Measurements from ENCODE around the gene PCSK9.

Gene PCSK9

DNA sequence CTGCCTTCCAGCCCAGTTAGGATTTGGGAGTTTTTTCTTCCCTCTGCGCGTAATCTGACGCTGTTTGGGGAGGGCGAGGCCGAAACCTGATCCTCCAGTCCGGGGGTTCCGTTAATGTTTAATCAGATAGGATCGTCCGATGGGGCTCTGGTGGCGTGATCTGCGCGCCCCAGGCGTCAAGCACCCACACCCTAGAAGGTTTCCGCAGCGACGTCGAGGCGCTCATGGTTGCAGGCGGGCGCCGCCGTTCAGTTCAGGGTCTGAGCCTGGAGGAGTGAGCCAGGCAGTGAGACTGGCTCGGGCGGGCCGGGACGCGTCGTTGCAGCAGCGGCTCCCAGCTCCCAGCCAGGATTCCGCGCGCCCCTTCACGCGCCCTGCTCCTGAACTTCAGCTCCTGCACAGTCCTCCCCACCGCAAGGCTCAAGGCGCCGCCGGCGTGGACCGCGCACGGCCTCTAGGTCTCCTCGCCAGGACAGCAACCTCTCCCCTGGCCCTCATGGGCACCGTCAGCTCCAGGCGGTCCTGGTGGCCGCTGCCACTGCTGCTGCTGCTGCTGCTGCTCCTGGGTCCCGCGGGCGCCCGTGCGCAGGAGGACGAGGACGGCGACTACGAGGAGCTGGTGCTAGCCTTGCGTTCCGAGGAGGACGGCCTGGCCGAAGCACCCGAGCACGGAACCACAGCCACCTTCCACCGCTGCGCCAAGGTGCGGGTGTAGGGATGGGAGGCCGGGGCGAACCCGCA, at the start of gene PCSK9:
PCSK9 (plus strand) TSS at position 207 of the 741 bp plus-strand sequence; CDS start at position 497, 290 bp downstream.
- no peak for DNase-seq

DNA sequence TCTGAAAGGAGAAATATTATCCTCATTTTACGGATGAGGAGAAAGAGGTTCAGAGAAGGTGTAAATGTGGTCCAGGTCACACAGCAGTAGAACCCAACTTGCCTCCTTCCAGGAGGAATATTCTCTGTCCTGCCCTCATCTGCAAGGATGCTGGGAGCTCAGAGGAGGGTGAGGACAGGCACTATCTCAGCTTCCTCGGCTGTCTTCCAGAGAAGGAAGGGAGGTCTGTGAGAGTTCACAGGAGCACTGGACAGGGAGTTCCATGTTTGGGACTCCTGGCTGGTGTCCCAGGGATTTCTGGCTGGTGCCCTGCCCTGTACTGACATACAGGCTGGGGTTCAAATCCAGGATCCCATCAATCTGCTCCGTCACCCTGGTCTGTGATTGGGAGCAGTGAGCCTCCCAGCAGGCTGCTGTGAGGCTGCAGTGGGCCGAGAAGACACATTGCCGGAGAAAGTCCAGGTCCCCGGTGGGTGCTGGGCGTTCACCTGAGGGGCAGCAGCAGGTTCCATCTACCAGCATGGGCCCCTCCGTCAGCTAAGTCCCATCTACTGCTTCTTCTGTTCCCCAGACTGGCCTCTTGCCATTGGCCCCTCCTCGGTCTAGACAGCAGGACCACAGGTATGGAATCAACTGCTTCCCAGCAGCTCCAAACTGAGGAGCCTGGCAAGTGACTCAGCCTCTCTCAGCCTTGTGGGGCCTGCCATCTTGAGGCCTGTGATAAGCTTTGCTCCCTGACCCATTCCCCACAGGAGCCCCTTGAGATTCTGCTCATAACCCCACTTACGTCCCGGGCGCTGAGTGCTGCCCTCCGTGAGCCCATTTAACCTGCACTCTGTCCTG, 49.2 kb upstream of the PCSK9 start:
- no peak for DNase-seq

DNA sequence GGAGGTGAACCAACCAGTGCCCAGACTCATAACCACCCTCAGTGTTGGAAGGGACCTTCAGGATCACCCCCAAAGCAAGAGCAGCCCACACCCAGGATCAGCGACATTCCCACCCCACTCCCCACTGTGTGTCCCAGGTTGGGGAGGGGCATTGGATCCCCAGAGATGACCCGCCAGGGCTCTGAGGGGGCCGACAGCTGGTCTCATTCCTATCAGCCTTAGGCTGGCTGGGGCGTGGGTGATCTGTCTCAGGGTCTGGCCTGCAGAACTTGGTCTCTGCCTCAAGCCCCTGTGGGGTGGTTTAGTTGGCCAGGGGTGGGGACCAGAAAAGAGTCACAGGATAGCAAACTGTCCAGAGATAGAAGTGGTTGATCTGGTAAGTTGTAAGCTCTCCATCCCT, 48.4 kb upstream of the PCSK9 start:
- no peak for DNase-seq

DNA sequence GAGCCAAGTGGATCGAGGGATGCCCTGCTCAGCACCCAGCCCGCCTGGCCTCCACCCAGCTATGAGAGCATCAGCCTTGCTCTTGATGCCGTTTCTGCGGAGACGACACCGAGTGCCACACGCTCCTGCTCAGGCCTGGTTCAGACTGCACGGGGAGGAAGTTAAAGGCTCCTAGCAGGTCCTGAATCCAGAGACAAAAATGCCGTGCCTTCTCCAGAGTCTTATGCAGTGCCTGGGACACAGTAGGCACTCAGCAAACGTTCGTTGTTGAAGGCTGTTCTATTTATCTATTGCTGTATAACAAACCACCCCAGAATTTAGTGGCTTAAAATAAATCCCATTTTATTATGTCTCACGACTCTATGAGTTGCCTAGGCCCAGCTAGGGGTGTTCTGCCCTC, 47.4 kb upstream of the PCSK9 start:
- no peak for DNase-seq

DNA sequence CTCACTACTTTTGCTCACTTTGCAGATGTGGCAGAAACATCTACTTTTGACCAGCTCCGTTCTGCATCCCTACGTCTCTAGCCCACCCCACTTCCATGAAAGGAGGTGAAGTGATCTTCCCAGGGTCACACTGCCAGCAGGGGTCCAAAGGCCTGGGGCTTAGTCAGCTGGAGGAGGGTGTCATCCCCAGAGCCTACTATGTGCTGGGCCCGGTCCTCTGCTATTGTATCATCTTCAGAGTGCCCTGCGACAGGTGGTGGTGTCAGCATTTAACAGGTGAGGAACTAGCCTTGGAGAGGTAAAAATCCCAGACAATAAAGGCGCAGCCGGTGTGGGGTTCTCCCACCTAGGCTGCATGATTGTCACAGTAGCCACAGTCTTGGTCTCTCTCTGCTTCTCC, 46.2 kb upstream of the PCSK9 start:
- DNase-seq, result no peak

DNA sequence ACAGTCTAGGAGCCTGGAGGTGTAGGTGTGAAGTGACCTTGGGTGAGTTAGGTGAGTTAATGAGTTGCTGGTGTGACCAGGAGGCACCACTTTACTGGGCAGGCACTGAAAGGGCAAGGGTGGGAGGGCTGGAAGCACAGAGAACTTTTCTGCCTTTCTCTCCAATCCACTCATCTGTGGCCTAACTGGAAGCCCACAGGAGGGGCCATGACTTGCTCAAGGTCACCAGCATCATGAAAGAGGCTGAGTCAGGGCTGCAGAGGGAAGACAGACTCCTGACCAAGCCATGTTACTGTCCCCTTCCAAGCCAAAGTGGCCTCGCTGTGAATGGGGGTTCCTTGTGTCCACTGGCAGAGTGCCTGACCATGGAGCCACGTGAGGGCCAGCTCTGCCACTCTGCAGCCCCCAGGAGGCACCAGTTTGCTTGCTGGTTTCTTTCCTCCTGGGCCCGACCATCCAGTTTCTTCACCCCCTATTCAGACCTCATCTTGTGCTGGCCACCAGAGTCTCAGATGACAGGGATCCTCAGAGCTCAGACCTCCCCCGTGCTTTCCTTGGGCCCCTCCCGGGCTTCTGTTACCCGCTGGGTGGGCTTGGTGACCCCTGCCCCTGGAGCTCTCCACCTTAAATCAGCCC, 44.9 kb upstream of the PCSK9 start:
- DNase-seq, result no peak

DNA sequence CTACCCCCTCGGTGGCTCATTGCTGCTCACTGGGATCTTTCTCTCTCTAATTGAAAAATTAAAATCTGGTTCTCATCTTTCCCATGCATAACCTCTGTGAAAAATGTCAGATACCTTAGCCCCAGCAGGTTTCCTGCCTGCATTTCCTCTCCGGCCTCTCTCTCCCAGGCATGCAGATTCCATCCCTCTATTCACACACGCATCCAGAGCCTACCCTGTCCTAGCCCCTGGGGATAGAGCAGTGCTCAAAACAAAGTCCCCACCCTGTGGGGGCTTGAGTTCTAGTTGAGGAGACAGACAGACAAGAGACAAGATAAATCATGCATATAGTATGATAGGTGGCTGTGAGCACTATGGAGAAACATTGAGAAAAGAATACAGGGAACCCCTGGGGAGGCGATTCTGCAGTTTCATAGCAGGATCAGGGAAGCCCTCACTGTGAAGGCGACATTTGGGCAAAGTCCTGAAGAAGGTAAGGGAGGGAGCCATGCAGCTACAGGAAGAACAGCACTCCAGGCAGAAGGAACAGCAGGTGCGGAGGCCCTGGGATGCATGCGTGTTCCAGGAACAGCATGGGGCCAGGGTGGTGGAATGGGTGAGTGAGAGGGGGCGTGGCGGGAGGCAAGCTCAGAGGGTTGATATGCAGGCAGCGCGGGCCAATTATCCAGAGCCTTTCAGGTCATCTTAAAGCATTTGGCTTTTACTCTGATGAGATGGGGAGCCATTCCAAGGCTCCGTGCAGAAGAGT, 44.2 kb upstream of the PCSK9 start:
- DNase-seq, result no peak

DNA sequence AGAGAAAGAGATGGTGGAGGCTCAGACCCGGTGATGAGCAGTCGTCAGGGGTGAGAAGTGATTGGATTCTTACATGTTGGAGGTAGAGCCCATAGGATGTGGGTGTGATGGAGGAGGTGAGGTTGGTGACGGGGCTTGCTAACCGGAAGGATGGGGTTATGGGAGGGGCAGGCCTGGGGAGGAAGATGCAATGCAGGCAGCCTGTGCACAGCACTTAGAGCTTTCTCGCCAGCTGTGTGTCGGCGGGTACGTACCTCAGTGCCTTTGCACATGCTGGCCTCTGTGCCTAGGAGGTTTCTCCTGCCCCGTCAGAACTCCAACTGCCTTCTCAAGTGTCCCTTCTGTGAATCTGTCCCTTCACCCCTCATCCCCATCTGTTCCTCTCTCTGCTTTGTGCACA, 43.5 kb upstream of the PCSK9 start:
- DNase-seq, result no peak

DNA sequence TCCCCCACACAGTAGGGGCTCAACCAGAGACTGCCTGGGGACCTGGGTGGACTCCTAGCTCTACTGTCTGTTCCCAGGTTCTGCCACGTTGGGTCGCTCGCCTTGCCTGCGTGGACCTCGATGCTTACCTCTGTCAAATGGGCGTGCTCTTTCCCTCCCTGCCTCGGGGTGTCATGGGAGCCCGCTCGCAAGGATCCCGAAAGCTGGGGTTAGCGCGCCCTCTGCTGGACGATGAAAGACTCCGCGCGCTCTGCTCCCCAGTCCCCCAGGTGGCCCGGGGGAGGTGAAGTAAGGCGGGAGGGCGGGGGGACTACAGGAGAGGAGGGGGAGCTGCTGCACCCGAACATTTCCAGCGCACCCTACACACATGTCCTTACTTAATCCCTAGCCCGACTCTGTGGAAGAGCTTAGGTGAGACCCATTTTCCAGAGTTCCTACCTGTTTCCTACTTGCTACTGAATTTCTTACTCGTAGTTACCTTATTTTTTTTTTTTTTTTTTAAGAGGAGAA, 42.9 kb upstream of the PCSK9 start:
- no peak for DNase-seq

DNA sequence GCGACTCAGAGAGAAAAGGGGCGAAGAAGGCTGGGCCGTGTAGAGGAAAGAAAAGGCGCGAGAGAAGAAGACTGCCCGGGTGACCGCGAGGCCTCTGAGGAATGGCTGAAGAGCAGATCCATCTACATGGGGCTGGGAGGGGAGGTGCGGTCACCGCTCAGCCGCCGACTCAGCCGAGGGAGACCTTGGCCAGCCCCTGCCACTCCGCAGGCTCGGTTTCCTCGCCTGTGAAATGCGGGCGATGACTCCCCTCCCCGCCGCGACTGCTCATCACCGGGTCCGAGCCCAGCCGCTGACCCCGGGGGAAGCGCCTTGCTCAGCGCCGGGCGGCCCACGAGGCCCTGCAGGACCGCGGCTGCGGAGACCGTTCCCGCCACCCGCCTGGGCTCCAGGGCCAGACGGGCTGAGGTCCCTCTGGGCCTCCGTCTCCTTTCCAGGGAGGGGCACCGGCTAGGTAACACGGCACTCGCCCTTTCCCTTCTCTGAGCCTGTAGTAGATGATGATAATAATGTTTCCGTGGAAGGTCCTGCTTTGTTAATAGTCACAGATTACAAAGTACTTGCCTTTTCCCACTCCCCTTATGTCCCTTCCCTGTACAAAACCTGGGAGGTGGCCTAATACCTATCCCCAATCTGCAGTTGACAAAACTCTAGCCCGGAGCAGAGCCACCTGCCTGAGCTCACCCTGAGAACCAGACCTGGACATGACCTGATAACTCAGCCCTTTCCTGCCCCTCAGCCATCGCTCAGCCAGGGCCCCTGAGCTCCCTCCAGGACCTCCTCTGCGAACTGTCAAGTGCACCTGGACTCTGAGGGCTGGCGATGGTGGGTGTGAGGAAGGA, 42.3 kb upstream of the PCSK9 start:
- no peak for DNase-seq

DNA sequence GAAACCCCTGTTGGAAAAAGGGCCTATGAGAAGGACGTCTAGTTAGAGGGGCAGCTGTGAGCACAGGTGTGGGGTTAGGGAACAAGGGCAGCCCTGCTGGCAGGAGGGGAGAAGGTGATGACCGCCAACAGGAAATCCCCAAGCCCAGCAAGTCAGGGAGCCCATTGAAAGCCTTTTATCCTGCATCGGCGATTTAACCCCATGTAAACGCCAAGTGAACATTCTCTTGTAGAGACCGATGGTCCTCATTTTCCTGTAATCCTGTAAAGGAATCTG, 41.7 kb upstream of the PCSK9 start:
- no peak for DNase-seq

DNA sequence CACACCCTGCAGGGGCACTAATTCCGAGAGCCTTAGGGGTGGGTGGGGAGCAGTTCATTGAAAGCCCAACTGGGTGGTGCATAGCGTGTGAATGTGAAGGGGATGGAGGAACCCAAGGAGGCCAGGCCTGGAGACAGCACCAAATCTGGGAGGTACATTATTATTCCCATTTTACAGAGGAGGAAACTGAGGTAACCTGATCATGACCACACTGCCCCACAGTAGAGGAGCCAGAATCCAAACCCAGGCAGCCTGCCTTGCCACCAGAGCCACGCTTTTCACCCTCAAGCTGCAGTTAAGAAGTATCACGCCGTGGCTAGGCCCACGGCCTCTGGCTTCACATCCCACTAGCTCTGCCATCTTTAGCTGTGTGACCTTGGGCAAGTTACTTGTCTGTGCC, 41.2 kb upstream of the PCSK9 start:
- no peak for DNase-seq

DNA sequence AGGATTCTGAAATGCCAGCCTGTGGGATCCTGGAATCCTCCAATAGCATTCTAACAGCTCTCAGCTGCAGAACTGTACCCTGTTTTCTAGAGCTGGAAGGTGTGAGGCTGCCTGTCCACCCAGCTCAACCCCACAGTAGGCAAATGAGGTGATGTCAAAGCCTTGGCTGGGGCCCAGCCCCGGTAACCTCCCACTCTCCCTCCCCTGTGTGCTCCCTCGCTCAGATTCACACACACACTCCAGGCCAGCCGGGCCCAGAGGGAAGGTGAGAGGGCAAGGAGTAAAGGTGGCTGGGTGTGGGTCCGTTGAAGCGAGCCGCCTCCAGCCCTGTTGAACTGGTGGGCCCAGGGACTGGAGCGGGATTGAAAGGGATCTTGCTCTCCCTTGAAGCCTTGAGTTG, 40.7 kb upstream of the PCSK9 start, which contains the start of gene BSND:
BSND (plus strand) TSS at position 257 of the 400 bp plus-strand sequence. CDS start 254 bp downstream, outside the sequence.
- no peak for DNase-seq

DNA sequence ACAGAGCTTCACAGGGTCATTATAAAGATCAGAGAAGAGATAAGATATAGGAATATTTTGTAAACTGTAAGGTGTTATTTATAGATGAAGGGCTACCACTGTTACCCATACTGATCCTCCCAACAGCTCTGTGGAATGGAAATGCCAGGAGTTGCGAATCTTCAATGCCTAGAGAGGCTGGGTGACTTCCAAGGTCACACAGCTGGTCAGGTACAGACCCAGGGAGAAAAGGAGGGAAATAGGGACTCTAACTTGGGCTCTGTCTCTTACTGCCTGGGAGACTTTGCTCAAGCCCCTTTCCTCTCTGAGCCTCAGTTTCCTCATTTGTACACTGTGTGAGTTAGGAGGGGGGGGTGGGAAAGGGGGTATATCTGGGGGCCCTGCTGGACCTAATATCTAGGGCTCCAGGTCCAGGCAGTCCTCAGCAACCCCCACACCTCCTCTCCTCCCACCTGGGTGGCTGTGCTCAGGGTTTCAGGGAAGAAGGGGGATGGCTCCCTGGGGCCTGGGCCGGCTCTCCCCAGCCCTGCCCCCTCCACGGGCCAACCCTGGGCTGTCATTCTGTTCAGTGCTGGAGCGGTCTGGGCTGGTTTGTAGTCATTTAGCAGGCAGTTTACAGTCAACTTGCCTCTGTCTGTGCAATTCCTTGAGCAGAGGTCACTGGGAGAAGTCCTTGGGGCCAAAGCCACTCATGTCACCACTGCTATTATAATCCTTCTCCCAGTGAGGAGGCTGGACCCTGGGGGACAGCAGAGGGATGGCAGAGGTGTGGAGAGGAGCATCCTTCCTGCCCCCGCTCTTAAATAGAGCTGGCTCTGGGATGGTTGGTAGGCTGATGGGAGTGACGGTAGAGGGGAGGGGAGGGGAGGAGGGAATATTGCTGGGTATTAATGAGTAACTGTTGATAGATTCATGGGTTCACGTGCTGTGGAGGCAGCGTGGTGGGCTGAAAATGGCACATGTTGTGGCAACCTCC, 39.0 kb upstream of the PCSK9 start:
- DNase-seq, result no peak

DNA sequence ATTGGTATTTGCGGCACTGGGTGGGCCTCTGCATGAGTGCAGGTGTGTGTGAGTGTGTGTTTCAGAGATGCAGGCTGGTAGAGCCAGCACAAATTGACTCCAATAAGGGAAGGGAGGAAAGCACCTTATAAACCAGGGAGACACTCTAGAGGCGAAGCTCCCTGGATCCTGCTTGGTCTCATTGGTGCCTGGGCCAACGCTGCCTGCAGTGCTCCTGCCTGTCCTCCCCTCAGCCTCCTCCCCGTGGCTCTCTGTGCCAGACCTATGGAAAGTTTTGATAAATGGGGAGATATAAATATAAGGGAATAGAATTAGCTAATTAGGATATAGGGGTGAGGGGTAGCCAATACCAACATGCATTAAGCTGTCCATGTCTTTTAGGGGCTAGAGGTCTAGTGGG, 38.0 kb upstream of the PCSK9 start:
- no peak for DNase-seq

DNA sequence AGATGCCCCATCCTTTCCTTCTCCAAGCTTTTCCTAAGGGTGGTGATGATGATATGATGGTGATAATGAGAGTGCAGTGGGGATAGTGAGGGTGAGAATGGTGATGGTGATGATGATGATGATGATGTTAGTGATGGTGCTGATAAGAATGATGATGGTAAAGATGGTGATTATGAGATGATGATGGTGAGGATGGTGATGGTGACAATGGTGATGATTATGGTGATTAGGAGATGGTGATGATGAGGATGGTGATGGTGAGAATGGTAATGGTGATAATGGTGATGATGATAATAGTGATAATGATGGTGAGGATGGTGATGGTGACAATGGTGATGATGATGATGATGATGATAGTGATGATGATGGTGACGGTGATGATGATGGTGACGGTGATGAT, 36.7 kb upstream of the PCSK9 start:
- DNase-seq, result no peak

DNA sequence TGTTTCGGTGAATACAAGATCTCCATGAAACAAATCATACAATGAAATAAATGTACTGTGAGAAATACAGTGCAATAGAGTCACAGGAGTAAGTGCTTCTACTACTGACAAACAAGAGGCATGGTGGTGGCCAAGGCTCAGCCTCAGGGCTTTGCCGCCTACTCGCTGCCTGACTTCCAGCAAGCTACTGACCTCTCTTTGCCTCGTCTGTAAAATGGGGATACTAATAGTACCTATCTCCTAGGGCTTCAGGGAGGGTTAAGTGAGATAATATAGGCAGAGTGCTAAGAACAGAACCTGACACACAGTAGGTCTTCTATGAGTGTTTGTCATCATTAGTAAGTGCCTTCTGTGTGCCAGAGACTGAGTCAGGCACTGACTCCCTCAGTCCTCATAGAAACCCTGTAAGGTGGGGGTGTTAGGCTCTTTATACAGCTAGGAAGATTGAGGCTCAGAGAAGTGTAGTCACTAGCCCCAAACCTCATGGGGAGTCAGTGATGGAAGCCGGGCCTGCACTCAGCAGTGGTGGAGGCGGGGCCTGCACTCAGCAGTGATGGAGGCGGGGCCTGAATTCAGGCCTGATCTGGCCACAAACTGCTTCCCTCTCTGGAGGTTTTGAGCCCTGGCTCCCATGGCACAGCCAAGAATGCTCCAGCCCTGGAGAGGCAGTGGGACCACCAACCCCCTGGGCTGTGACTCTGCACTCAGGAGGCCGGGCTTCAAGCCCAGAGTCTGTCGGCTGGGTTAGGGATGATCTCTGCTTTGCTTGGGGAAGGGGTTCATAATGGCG, 33.8 kb upstream of the PCSK9 start:
- DNase-seq, result no peak

DNA sequence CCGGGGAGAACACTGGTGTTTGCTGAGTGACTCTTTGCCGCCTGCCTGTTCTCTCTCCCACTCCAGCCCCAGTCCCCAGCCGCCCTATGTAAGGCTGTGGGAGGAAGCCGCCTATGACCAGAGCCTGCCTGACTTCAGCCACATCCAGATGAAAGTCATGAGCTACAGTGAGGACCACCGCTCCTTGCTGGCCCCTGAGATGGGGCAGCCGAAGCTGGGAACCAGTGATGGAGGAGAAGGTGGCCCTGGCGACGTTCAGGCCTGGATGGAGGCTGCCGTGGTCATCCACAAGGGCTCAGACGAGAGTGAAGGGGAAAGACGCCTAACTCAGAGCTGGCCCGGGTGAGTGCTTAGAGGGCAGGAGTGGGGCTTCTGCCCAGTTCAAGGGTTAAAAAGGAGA, 32.4 kb upstream of the PCSK9 start:
- DNase-seq, result no peak

DNA sequence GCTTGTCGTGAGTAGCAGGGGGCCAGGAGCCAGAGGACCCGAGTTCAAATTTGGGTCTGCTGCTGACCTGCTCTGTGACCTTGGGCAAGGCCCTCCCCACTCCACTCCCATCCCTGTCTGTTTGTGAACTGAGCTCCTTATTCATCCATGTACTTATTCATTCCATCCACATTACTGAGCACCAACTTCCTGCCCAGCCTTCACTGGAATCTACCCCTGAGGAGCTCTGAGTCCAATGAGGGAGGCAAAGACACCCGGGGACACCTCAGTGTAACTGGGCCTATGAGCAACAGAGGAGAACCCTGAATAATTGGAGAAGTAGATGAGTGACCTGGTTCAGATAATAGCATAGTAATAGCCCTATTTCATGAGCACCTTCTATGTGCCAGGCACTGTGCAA, 31.7 kb upstream of the PCSK9 start:
- no peak for DNase-seq
